Retinal pigment epithelial cell (primary cell): ENCODE measurements around the gene CAVIN1.
"Not testable (repeated sequence)": the region's sequence is repeated elsewhere in the genome, so short reads cannot be mapped to it uniquely, and the experiment has no call there.

Experiments used
- DNase-seq: peaks from one replicate; pipeline ENCODE4 v3.0.0-alpha.2; 2010; ENCODE audit warnings: low read depth
- H3K4me3 ChIP-seq: 2 replicates; pipeline ENCODE4 v1.5.1; 2011; ENCODE audit warnings: mild to moderate bottlenecking, low read length, control low read depth, moderate library complexity
- CTCF ChIP-seq: conservative IDR thresholded peaks from 2 replicates; pipeline ENCODE4 v1.5.1; 2011; ENCODE audit warnings: low read depth, low read length, control low read depth, inconsistent platforms

Gene CAVIN1

GRCh38 chr17:42458497-42459255, 35.6 kb upstream of the CAVIN1 start, which contains the start of gene ATP6V0A1:
ATP6V0A1 (plus strand) TSS chr17:42458878; CDS start chr17:42460895, 2,017 bp downstream.
- DNase-seq: peak; percentile 60
- peak within 1 kb of the TSS; percentile 89 for H3K4me3 ChIP-seq
- TF ChIP-seq CTCF: no peak

- no peak for DNase-seq
- no peak overlapping the region for H3K4me3 ChIP-seq
- TF ChIP-seq CTCF: no peak
These were observed 34.2 kb upstream of the CAVIN1 start for GRCh38 chr17:42457107-42457792.

- no peak overlapping the region for H3K4me3 ChIP-seq
- TF ChIP-seq CTCF: no peak
- DNase-seq: peak; percentile 56
These were observed 33.4 kb upstream of the CAVIN1 start for GRCh38 chr17:42456223-42457106.

- DNase-seq, H3K4me3 ChIP-seq: not testable (repeated sequence)
These were observed 31.9 kb upstream of the CAVIN1 start for GRCh38 chr17:42454987-42455386.

GRCh38 chr17:42453439-42453838, 30.4 kb upstream of the CAVIN1 start:
- no peak for DNase-seq
- no peak overlapping the region for H3K4me3 ChIP-seq
- no peak for TF ChIP-seq CTCF

GRCh38 chr17:42451270-42451669, 28.2 kb upstream of the CAVIN1 start:
- H3K4me3 ChIP-seq, DNase-seq: not testable (repeated sequence)

GRCh38 chr17:42449838-42450237, 26.8 kb upstream of the CAVIN1 start:
- DNase-seq, H3K4me3 ChIP-seq: not testable (repeated sequence)

GRCh38 chr17:42449176-42449575, 26.1 kb upstream of the CAVIN1 start:
- not testable (repeated sequence) for H3K4me3 ChIP-seq, DNase-seq

GRCh38 chr17:42442196-42442565, 19.1 kb upstream of the CAVIN1 start:
- no peak for TF ChIP-seq CTCF
- H3K4me3 ChIP-seq: no peak overlapping the region
- no peak for DNase-seq
